Liver (tissue), 9 donors: Measurements from ENCODE around the gene CDKL2. TPM values are rescaled to one million over a fixed set of nuclear protein-coding genes. Genes with fewer than 3 reads are reported as not detected.

Source experiments
- DNase-seq: peaks from one replicate; pipeline ENCODE4 v3.0.0-alpha.2; 2017; ENCODE audit warnings: low spot score
- H3K27ac ChIP-seq, 2 donors: one replicate each; pipeline ENCODE4 v1.7.0; 2013; ENCODE audit warnings: inconsistent platforms in 2 of 2, low read length in 2 of 2, control low read depth in 1 of 2, low read depth in 1 of 2, mild to moderate bottlenecking in 1 of 2
- H3K27me3 ChIP-seq, 4 donors: one replicate each; pipeline versions ENCODE4 v1.6.1 to v1.7.0; 2013; ENCODE audit warnings: low read length in 3 of 4, inconsistent platforms in 1 of 4, mild to moderate bottlenecking in 1 of 4, moderate library complexity in 1 of 4; ENCODE audit not compliant: control insufficient read depth in 4 of 4, insufficient read depth in 4 of 4
- H3K36me3 ChIP-seq, 4 donors: one replicate each; pipeline versions ENCODE4 v1.6.1 to v1.7.0; 2013; ENCODE audit warnings: low read length in 3 of 4, mild to moderate bottlenecking in 3 of 4, low read depth in 1 of 4, moderate library complexity in 1 of 4; ENCODE audit not compliant: control insufficient read depth in 4 of 4, insufficient read depth in 3 of 4
- H3K4me1 ChIP-seq, 4 donors: one replicate each; pipeline versions ENCODE4 v1.6.1 to v1.7.0; 2013; ENCODE audit warnings: low read length in 3 of 4, mild to moderate bottlenecking in 3 of 4, moderate library complexity in 1 of 4; ENCODE audit not compliant: control insufficient read depth in 4 of 4, insufficient read depth in 4 of 4
- H3K4me3 ChIP-seq, 3 donors: one replicate each; pipeline versions ENCODE4 v1.6.1 to v1.7.0; 2013; ENCODE audit warnings: low read length in 3 of 3, control low read depth in 1 of 3, low read depth in 1 of 3, mild to moderate bottlenecking in 1 of 3
- H3K9ac ChIP-seq, 2 donors: one replicate each; pipeline ENCODE4 v1.7.0; 2013; ENCODE audit warnings: low read length in 2 of 2, mild to moderate bottlenecking in 2 of 2, moderate library complexity in 2 of 2, control low read depth in 1 of 2, low read depth in 1 of 2
- H3K9me3 ChIP-seq, 4 donors: one replicate each; pipeline versions ENCODE4 v1.6.1 to v1.7.0; 2013; ENCODE audit warnings: low read length in 3 of 4; ENCODE audit not compliant: control insufficient read depth in 4 of 4
- ATF3 ChIP-seq: IDR thresholded peaks from 2 replicates; pipeline ENCODE4 v1.6.1; 2016; ENCODE audit warnings: antibody characterized with exemption
- CTCF ChIP-seq: fragments of 150-350 bp; IDR thresholded peaks from 2 replicates; pipeline ENCODE4 v1.5.1; 2017; ENCODE audit warnings: improper control_type of control experiment, low read depth, low read length; ENCODE audit not compliant: missing input control
- FOXA1 ChIP-seq: IDR thresholded peaks from 2 replicates; pipeline ENCODE4 v1.6.1; 2016; ENCODE audit warnings: antibody characterized with exemption
- FOXA2 ChIP-seq: IDR thresholded peaks from 2 replicates; pipeline ENCODE4 v1.6.1; 2016; ENCODE audit warnings: antibody characterized with exemption
- GABPA ChIP-seq, 2 donors: IDR thresholded peaks in 1 of 2; conservative IDR thresholded peaks in 1 of 2; 2 replicates each; pipeline ENCODE4 v1.6.1; 2016; ENCODE audit warnings: antibody characterized with exemption in 2 of 2, mild to moderate bottlenecking in 1 of 2, moderate library complexity in 1 of 2
- HNF4A ChIP-seq, 2 donors: conservative IDR thresholded peaks; 2 replicates each; pipeline ENCODE4 v1.6.1; 2016; ENCODE audit warnings: antibody characterized with exemption in 2 of 2, mild to moderate bottlenecking in 2 of 2
- HNF4G ChIP-seq: IDR thresholded peaks from 2 replicates; pipeline ENCODE4 v1.6.1; 2016; ENCODE audit warnings: antibody characterized with exemption
- JUND ChIP-seq, 2 donors: IDR thresholded peaks; 2 replicates each; pipeline ENCODE4 v1.6.1; 2016; ENCODE audit warnings: antibody characterized with exemption in 2 of 2
- MAX ChIP-seq: IDR thresholded peaks from 2 replicates; pipeline ENCODE4 v1.6.1; 2016; ENCODE audit warnings: antibody characterized with exemption
- NR2F2 ChIP-seq: IDR thresholded peaks from 2 replicates; pipeline ENCODE4 v1.6.1; 2016; ENCODE audit warnings: antibody characterized with exemption
- RAD21 ChIP-seq, 2 donors: IDR thresholded peaks; 2 replicates each; pipeline ENCODE4 v1.6.1; 2016; ENCODE audit warnings: antibody characterized with exemption in 2 of 2, mild to moderate bottlenecking in 2 of 2
- REST ChIP-seq: IDR thresholded peaks from 2 replicates; pipeline ENCODE4 v1.6.1; 2016; ENCODE audit warnings: antibody characterized with exemption, mild to moderate bottlenecking
- RXRA ChIP-seq, 2 donors: IDR thresholded peaks; 2 replicates each; pipeline ENCODE4 v1.6.1; 2017 to 2018; ENCODE audit warnings: antibody characterized with exemption in 2 of 2, mild to moderate bottlenecking in 1 of 2
- SP1 ChIP-seq: IDR thresholded peaks from 2 replicates; pipeline ENCODE4 v1.6.1; 2018; ENCODE audit warnings: antibody characterized with exemption, mild to moderate bottlenecking
- TAF1 ChIP-seq: conservative IDR thresholded peaks from 2 replicates; pipeline ENCODE4 v1.6.1; 2016; ENCODE audit warnings: antibody characterized with exemption, mild to moderate bottlenecking
- YY1 ChIP-seq: IDR thresholded peaks from 2 replicates; pipeline ENCODE4 v1.6.1; 2016; ENCODE audit warnings: antibody characterized with exemption, mild to moderate bottlenecking
- ZBTB33 ChIP-seq: IDR thresholded peaks from 2 replicates; pipeline ENCODE4 v1.6.1; 2016; ENCODE audit warnings: antibody characterized with exemption
- WGBS: extraction: QIAGEN DNeasy Blood & Tissue Kit; methylation state at CpG from one replicate; pipeline ENCODE4 v1.1.7; 2013; 5-methylcytosine and 5-hydroxymethylcytosine counted together
- polyA plus RNA-seq, 2 donors: library from polyadenylated mRNA; stranded (reverse) in 1 of 2; unstranded in 1 of 2; fragments of 200-250 nt in 1 of 2; fragments of >200 nt in 1 of 2; fragmentation: Nextera tagmentation in 1 of 2; extraction: Ambion mirVana in 1 of 2; gene quantifications; one replicate each; pipeline versions ENCODE4 v1.2.1 to v1.2.3, GENCODE V29; 2013 to 2015
- total RNA-seq, 2 donors: library from RNA; depleted of rRNA; stranded (reverse); fragments of >200 nt; gene quantifications; one replicate each; pipeline ENCODE4 v1.2.3, GENCODE V29; 2014
- donor health status: healthy.
- donor health status: healthy.
- donor health status: healthy.
- donor health status: healthy.
- donor health status: healthy.

CDKL2 gene
- total and polyA plus RNA-seq, 4 donors = 0.02 to 0.14 (median 0.08) TPM; not detected in 1

- DNase-seq = no peak
- Histone ChIP-seq H3K9me3 (no peaks in the 10 kb centered on the region), H3K27ac (no peak overlapping the region), H3K9ac (no peak overlapping the region), H3K27me3 (no peaks in the 10 kb centered on the region), H3K4me1 (peaks cover 0 to 2% (median 0%) of the 10 kb centered on the region in 4 donors), H3K36me3 (peaks cover 5 to 19% (median 18%) of the 10 kb centered on the region in 4 donors), H3K4me3 (no peak overlapping the region)
- TF ChIP-seq JUND (IDR thresholded peaks at IDR 0.05) = no peak
- TF ChIP-seq YY1 = no peak
- no peak for TF ChIP-seq TAF1
- TF ChIP-seq FOXA1 = no peak
- TF ChIP-seq CTCF = no peak
- no peak for TF ChIP-seq RXRA (IDR thresholded peaks at IDR 0.05)
- no peak for TF ChIP-seq FOXA2
- TF ChIP-seq NR2F2 = no peak
- no peak for TF ChIP-seq REST
- TF ChIP-seq HNF4G = no peak
- no peak for TF ChIP-seq HNF4A (conservative IDR thresholded peaks at IDR 0.05)
- no peak for TF ChIP-seq SP1
- no peak for TF ChIP-seq RAD21 (IDR thresholded peaks at IDR 0.05)
- no peak for TF ChIP-seq GABPA (IDR thresholded peaks at IDR 0.05 in 1 of 2, conservative IDR thresholded peaks at IDR 0.05 in 1 of 2)
- TF ChIP-seq ATF3 = no peak
- no peak for TF ChIP-seq ZBTB33
- TF ChIP-seq MAX = no peak
- 90% methylated on average over 2 of the region's 2 CpGs for WGBS
These were observed 30.2 kb upstream of the CDKL2 start for GRCh38 chr4:75660491-75660890.

- H3K27me3 ChIP-seq = no peaks in the 10 kb centered on the region
- no peak overlapping the region for H3K9ac ChIP-seq
- peaks cover 5 to 28% (median 26%) of the 10 kb centered on the region in 4 donors for H3K36me3 ChIP-seq
- no peaks in the 10 kb centered on the region for H3K9me3 ChIP-seq
- H3K4me3 ChIP-seq = no peak overlapping the region
- no peaks in the 10 kb centered on the region for H3K4me1 ChIP-seq
- DNase-seq = no peak
- 83% methylated on average over 1 of the region's 1 CpG for WGBS
- H3K27ac ChIP-seq = no peak overlapping the region
- no peak for TF ChIP-seq TAF1
- TF ChIP-seq RAD21 (IDR thresholded peaks at IDR 0.05) = no peak
- no peak for TF ChIP-seq SP1
- no peak for TF ChIP-seq YY1
- no peak for TF ChIP-seq CTCF
- TF ChIP-seq ATF3 = no peak
- no peak for TF ChIP-seq REST
These were observed 29.2 kb upstream of the CDKL2 start for GRCh38 chr4:75659512-75660031.
